ENCODE results near the gene SDSL. TPM values are rescaled to one million over a fixed set of nuclear protein-coding genes. Genes with fewer than 3 reads are reported as not detected.

The SDSL gene
- total RNA-seq, 2 experiments from 2014 or later = 0.47 to 0.50 TPM

DNA sequence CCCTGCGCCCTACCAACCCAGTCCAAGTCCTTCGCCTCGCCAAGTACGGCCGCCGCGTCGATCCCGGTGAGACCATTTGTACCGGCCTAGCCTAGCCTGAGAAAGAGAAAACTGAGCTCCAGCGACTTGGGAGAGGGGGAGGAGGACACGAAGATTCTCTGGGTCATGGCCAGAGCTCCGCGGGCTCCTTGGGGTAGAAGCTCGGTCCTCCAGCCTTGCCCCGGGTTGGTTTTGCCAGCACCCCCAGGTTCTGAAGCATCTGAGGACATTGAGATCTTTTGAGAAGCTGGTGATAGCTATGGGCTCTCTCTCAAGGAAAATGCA is 42.2 kb downstream of the SDSL start:
- H3K4me1 ChIP-seq (ENCODE audit: insufficient read depth, low read length) = peaks cover 45% of the 10 kb centered on the region
- DNase-seq (no peak), ATAC-seq (ENCODE audit: poor library complexity) (no peak)
- intact Hi-C loops (cut with DNase I, micrococcal nuclease) = loop anchor here (5.0 kb wide), 2 partner anchors 448 to 1043 kb away; no protein-coding TSS in a partner anchor
- no peaks in the 10 kb centered on the region for H3K36me3 Mint-ChIP-seq (ENCODE audit: low read depth)
- peaks cover 62 to 87% of the 10 kb centered on the region in 2 experiments for H3K27me3 ChIP-seq (ENCODE audit: control insufficient read depth in 1 of 2, insufficient read depth in 2 of 2, low read length in 2 of 2)
- no peak overlapping the region for H3K27ac Mint-ChIP-seq
- TF ChIP-seq, protein P1, sequence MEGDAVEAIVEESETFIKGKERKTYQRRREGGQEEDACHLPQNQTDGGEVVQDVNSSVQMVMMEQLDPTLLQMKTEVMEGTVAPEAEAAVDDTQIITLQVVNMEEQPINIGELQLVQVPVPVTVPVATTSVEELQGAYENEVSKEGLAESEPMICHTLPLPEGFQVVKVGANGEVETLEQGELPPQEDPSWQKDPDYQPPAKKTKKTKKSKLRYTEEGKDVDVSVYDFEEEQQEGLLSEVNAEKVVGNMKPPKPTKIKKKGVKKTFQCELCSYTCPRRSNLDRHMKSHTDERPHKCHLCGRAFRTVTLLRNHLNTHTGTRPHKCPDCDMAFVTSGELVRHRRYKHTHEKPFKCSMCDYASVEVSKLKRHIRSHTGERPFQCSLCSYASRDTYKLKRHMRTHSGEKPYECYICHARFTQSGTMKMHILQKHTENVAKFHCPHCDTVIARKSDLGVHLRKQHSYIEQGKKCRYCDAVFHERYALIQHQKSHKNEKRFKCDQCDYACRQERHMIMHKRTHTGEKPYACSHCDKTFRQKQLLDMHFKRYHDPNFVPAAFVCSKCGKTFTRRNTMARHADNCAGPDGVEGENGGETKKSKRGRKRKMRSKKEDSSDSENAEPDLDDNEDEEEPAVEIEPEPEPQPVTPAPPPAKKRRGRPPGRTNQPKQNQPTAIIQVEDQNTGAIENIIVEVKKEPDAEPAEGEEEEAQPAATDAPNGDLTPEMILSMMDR (IDR thresholded peaks at IDR 0.05) = no peak
- peaks cover 0 to 42% of the 10 kb centered on the region in 2 experiments for H3K9me3 ChIP-seq (ENCODE audit: control insufficient read depth in 1 of 2, insufficient read depth in 1 of 2, low read length in 2 of 2)
- POLR2A ChIA-PET = no interaction called here
- CTCF ChIA-PET = no interaction called here
- H3K36me3 ChIP-seq (ENCODE audit: insufficient read depth, low read length) = no peaks in the 10 kb centered on the region
- H3K27ac ChIP-seq (ENCODE audit: low read depth in 1 of 2, low read length in 2 of 2) = no peak overlapping the region
- no peaks in the 10 kb centered on the region for H3K9me3 Mint-ChIP-seq
- H3K4me3 ChIP-seq (ENCODE audit: low read length) = no peak overlapping the region
- H3K4me1 Mint-ChIP-seq (ENCODE audit: low read depth) = peaks cover 31% of the 10 kb centered on the region
- peaks cover 67% of the 10 kb centered on the region for H3K27me3 Mint-ChIP-seq
- peak overlapping the region; percentile 25 for H3K4me3 Mint-ChIP-seq

DNA sequence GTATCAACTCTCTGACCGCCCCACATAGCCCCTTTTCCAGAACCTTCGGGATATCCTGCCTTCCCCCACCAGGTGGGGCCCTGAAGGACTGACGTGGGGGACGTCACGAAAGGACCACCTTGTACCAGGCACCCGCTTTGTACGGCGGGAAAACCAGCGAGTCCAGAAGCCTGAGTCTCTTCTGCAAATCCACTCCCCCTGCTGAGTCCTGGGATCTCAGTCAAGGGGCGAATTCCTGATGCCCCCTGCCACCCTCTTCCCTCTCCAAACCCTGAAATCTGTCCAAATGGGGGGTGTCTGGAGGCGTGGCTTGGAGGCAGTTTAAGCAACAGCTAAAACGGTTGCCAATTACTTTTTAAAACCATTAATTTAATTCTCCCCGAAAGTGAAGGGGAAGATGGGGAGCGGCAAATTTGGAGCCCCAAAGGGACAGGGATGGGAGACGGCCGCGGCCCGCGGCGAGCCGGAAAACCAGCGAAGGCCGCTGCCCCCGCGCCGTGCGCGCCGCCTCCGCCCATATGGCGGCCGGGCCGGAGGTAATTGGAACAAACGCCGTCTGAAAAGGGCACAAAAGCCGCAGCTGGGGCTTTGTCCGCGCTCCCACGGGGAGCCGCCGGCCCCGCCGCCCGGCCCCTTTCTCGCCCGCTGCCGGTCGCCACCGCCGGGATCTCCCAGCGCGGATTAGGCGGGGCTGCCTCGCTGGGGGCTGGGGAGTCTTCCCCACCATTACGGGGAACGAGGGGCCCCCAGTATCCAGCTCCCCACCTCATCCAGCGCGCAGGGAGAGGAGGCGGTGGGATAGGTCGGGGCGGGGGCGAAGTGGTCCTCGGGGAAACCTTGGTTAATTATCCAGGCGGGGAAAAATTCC is 42.9 kb downstream of the SDSL start:
- Mint-ChIP-seq H3K27ac (no peak overlapping the region), H3K36me3 (ENCODE audit: low read depth) (no peaks in the 10 kb centered on the region), H3K4me1 (ENCODE audit: low read depth) (peaks cover 31% of the 10 kb centered on the region), H3K4me3 (peak overlapping the region; percentile 25), H3K9me3 (no peaks in the 10 kb centered on the region), H3K27me3 (peaks cover 66% of the 10 kb centered on the region)
- ChIA-PET CTCF (no interaction called here), POLR2A (no interaction called here)
- Histone ChIP-seq H3K27ac (ENCODE audit: low read depth in 1 of 2, low read length in 2 of 2) (no peak overlapping the region), H3K4me3 (ENCODE audit: low read length) (no peak overlapping the region), H3K9me3 (ENCODE audit: control insufficient read depth in 1 of 2, insufficient read depth in 1 of 2, low read length in 2 of 2) (peaks cover 0 to 46% of the 10 kb centered on the region in 2 experiments), H3K4me1 (ENCODE audit: insufficient read depth, low read length) (peaks cover 45% of the 10 kb centered on the region), H3K36me3 (ENCODE audit: insufficient read depth, low read length) (no peaks in the 10 kb centered on the region), H3K27me3 (ENCODE audit: control insufficient read depth in 1 of 2, insufficient read depth in 2 of 2, low read length in 2 of 2) (peaks cover 69 to 92% of the 10 kb centered on the region in 2 experiments)
- ATAC-seq (ENCODE audit: poor library complexity) = no peak
- no peak for DNase-seq
- intact Hi-C loops (cut with DNase I, micrococcal nuclease) = loop anchor here (5.0 kb wide), 2 partner anchors 447 to 1042 kb away; no protein-coding TSS in a partner anchor
- TF ChIP-seq, protein P1 (IDR thresholded peaks at IDR 0.05) = no peak

DNA sequence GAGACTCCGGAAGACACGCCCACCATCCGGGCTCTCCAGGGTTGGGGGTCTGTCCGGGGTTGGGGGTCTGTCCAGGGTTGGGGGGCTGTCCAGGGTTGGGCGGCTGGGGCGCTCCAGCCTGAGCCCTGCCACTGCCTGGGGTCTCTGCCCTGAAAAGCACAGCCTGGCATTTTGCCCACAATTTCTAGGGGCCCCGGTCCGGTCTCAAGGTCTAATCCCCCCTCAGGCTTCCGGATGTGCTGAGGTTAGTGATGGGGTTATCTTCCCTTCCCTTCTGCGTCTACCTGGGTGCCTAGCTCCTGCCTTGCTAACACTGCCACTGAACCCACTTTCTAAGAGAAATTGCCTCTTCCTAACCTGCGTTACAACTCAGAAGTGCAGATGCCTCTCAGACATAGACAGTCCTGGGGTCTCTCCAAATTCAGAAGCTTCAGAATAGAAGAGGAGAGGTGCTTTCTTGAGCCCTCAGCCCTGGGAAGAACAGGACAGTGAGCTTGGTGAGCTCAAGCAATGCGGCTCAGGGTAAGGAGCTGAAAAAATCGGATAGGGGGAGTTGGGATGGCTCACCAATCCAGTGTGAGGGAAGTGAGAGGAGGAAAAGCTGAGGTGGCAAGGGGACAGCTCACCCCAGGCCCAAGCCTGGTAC is 43.8 kb downstream of the SDSL start:
- Mint-ChIP-seq H3K27ac (no peak overlapping the region), H3K4me3 (peak overlapping the region; percentile 43), H3K36me3 (ENCODE audit: low read depth) (no peaks in the 10 kb centered on the region)

More for the DNA sequence above, 43.8 kb downstream of the SDSL start:
- ChIA-PET POLR2A (no interaction called here), CTCF (no interaction called here)
- peaks cover 0 to 52% of the 10 kb centered on the region in 2 experiments for H3K9me3 ChIP-seq (ENCODE audit: control insufficient read depth in 1 of 2, insufficient read depth in 1 of 2, low read length in 2 of 2)
- no peak overlapping the region for H3K27ac ChIP-seq (ENCODE audit: low read depth in 1 of 2, low read length in 2 of 2)
- peaks cover 45% of the 10 kb centered on the region for H3K4me1 ChIP-seq (ENCODE audit: insufficient read depth, low read length)
- intact Hi-C loops (cut with DNase I, micrococcal nuclease) = no loop called here
- Mint-ChIP-seq H3K9me3 (no peaks in the 10 kb centered on the region), H3K27me3 (peaks cover 69% of the 10 kb centered on the region), H3K4me1 (ENCODE audit: low read depth) (peaks cover 31% of the 10 kb centered on the region)
- no peak for DNase-seq
- peaks cover 75 to 95% of the 10 kb centered on the region in 2 experiments for H3K27me3 ChIP-seq (ENCODE audit: control insufficient read depth in 1 of 2, insufficient read depth in 2 of 2, low read length in 2 of 2)
- H3K4me3 ChIP-seq (ENCODE audit: low read length) = no peak overlapping the region
- TF ChIP-seq, protein P1 (IDR thresholded peaks at IDR 0.05) = no peak
- ATAC-seq (ENCODE audit: poor library complexity) = no peak
- no peaks in the 10 kb centered on the region for H3K36me3 ChIP-seq (ENCODE audit: insufficient read depth, low read length)
